GM12891 (cell line): ENCODE results near the gene PKD2.

ENCODE experiments used
- PAX5 ChIP-seq: IDR thresholded peaks from 2 replicates; pipeline ENCODE4 v1.6.1; 2011; ENCODE audit warnings: low read length, moderate library complexity, mild to moderate bottlenecking; ENCODE audit not compliant: insufficient read depth, severe bottlenecking
- POLR2A ChIP-seq: IDR thresholded peaks from 2 replicates; pipeline ENCODE4 v1.6.1; 2011; ENCODE audit warnings: low read depth, low read length, control low read depth
- POLR2AphosphoS5 ChIP-seq: IDR thresholded peaks from 2 replicates; pipeline ENCODE4 v1.6.1; 2011; ENCODE audit warnings: low read depth, low read length, control low read depth
- POU2F2 ChIP-seq: IDR thresholded peaks from 2 replicates; pipeline ENCODE4 v1.6.1; 2011; ENCODE audit warnings: low read depth, mild to moderate bottlenecking, control low read depth, low read length, moderate library complexity
- SPI1 ChIP-seq: IDR thresholded peaks from 2 replicates; pipeline ENCODE4 v1.6.1; 2011; ENCODE audit warnings: low read depth, low read length, control low read depth
- TAF1 ChIP-seq: IDR thresholded peaks from 2 replicates; pipeline ENCODE4 v1.6.1; 2011; ENCODE audit warnings: low read depth, low read length, control low read depth

GRCh38 chr4:88107406-88108107 is 100.1 kb downstream of the PKD2 start:
- no peak for TF ChIP-seq POLR2A
- no peak for TF ChIP-seq POU2F2
- no peak for TF ChIP-seq POLR2AphosphoS5
- TF ChIP-seq TAF1, result no peak
- no peak for TF ChIP-seq SPI1
- TF ChIP-seq PAX5, result no peak
